IMR-90 (cell line): ENCODE measurements around the gene CRTC1. TPM values are rescaled to one million over a fixed set of nuclear protein-coding genes. Genes with fewer than 3 reads are reported as not detected.

ENCODE experiments used
- ATAC-seq: fragments of 200-7000 bp; cut with Tn5 transposase; 2 replicates; pipeline ENCODE4 v1.9.1; 2020; ENCODE audit warnings: low read depth, mild to moderate bottlenecking, moderate library complexity
- BruUV-seq: library from RNA; stranded (reverse); fragments of 400-500 nt; replicated peaks from 2 replicates; lab custom pipeline; 2021; lab: Mats Ljungman, UMichigan
- CTCF ChIA-PET: fragments of 300-600 bp; formaldehyde crosslinking; extraction: SDS; loops from one replicate; lab custom pipeline; 2021; ENCODE audit warnings: antibody characterized with exemption; lab: Yijun Ruan, JAX
- POLR2A ChIA-PET: fragments of 300-600 bp; sonication (Branson Sonifier 250); formaldehyde crosslinking; loops from one replicate; lab custom pipeline; 2022; ENCODE audit warnings: antibody characterized with exemption; ENCODE audit not compliant: unreplicated experiment; lab: Charles Lee
- DNase-seq: peaks from one replicate; pipeline ENCODE4 v3.0.0; 2013
- H2AFZ ChIP-seq: replicated peaks from 2 replicates; pipeline ENCODE3; 2013; ENCODE audit warnings: low read length, mild to moderate bottlenecking; ENCODE audit not compliant: poor library complexity
- H2AK5ac ChIP-seq: 2 replicates; pipeline ENCODE4 v1.6.1; 2013; ENCODE audit warnings: low read depth, low read length, inconsistent platforms
- H2AK9ac ChIP-seq: replicated peaks from 2 replicates; pipeline ENCODE3; 2013; ENCODE audit warnings: mild to moderate bottlenecking, low read depth, low read length, moderate library complexity; ENCODE audit not compliant: poor library complexity
- H2BK120ac ChIP-seq: 2 replicates; pipeline ENCODE4 v1.6.1; 2013; ENCODE audit warnings: low read depth, low read length, inconsistent platforms
- H2BK15ac ChIP-seq: 3 replicates; pipeline ENCODE4 v1.6.1; 2013; ENCODE audit warnings: low read depth, low read length, inconsistent platforms
- H2BK20ac ChIP-seq: 2 replicates; pipeline ENCODE4 v1.6.1; 2013; ENCODE audit warnings: low read depth, mild to moderate bottlenecking, inconsistent platforms, low read length, moderate library complexity
- H2BK5ac ChIP-seq: 2 replicates; pipeline ENCODE4 v1.6.1; 2013; ENCODE audit warnings: mild to moderate bottlenecking, low read depth, low read length, inconsistent platforms; ENCODE audit not compliant: poor library complexity, severe bottlenecking
- H3K14ac ChIP-seq: replicated peaks from 2 replicates; pipeline ENCODE4 v1.6.1; 2013; ENCODE audit warnings: low read depth, low read length, inconsistent platforms
- H3K18ac ChIP-seq: 2 replicates; pipeline ENCODE4 v1.6.1; 2013; ENCODE audit warnings: low read depth, low read length, control low read depth
- H3K23ac ChIP-seq: 2 replicates; pipeline ENCODE4 v1.6.1; 2013; ENCODE audit warnings: low read depth, low read length, inconsistent platforms
- H3K27ac ChIP-seq: 2 replicates; pipeline ENCODE4 v1.5.1; 2013; ENCODE audit warnings: mild to moderate bottlenecking, control low read depth, low read length; ENCODE audit not compliant: insufficient read depth
- H3K27me3 ChIP-seq: 2 replicates; pipeline ENCODE4 v1.6.1; 2013; ENCODE audit warnings: low read length; ENCODE audit not compliant: control insufficient read depth, insufficient read depth
- H3K36me3 ChIP-seq: 2 replicates; pipeline ENCODE4 v1.6.1; 2013; ENCODE audit warnings: low read length, mixed read lengths; ENCODE audit not compliant: control insufficient read depth, insufficient read depth
- H3K4ac ChIP-seq: 2 replicates; pipeline ENCODE4 v1.6.1; 2013; ENCODE audit warnings: low read depth, low read length, inconsistent platforms
- H3K4me1 ChIP-seq: 2 replicates; pipeline ENCODE4 v1.6.1; 2013; ENCODE audit warnings: low read length, mixed read lengths; ENCODE audit not compliant: control insufficient read depth, insufficient read depth
- H3K4me2 ChIP-seq: 2 replicates; pipeline ENCODE4 v1.6.1; 2013; ENCODE audit warnings: low read depth, mild to moderate bottlenecking, control low read depth, low read length, moderate library complexity
- H3K4me3 ChIP-seq: 2 replicates; pipeline ENCODE4 v1.5.1; 2013; ENCODE audit warnings: low read depth, mild to moderate bottlenecking, control low read depth, low read length, moderate library complexity; ENCODE audit not compliant: insufficient read depth
- H3K56ac ChIP-seq: 2 replicates; pipeline ENCODE4 v1.6.1; 2013; ENCODE audit warnings: low read length, inconsistent platforms; ENCODE audit not compliant: insufficient read depth; ENCODE audit errors: extremely low read depth
- H3K79me1 ChIP-seq, 2 experiments: 2 replicates each; pipeline ENCODE4 v1.6.1; 2013; ENCODE audit warnings: low read length in 2 of 2, inconsistent platforms in 1 of 2, low read depth in 1 of 2
- H3K9ac ChIP-seq: 2 replicates; pipeline ENCODE4 v1.6.1; 2013; ENCODE audit warnings: low read depth, low read length, control low read depth
- H3K9me1 ChIP-seq: 2 replicates; pipeline ENCODE4 v1.6.1; 2013; ENCODE audit warnings: low read length, inconsistent platforms; ENCODE audit not compliant: insufficient read depth
- H3K9me3 ChIP-seq: 2 replicates; pipeline ENCODE4 v1.6.1; 2013; ENCODE audit warnings: low read length; ENCODE audit not compliant: control insufficient read depth, insufficient read depth
- H4K20me1 ChIP-seq: 2 replicates; pipeline ENCODE4 v1.6.1; 2013; ENCODE audit warnings: low read length, inconsistent platforms; ENCODE audit not compliant: insufficient read depth
- H4K5ac ChIP-seq: 2 replicates; pipeline ENCODE4 v1.6.1; 2013; ENCODE audit warnings: mild to moderate bottlenecking, low read depth, low read length, control low read depth
- H4K8ac ChIP-seq, 2 experiments: 2 replicates each; pipeline ENCODE4 v1.6.1; 2013; ENCODE audit warnings: low read depth in 2 of 2, low read length in 2 of 2, control low read depth in 1 of 2, inconsistent platforms in 1 of 2
- H4K91ac ChIP-seq: 2 replicates; pipeline ENCODE4 v1.6.1; 2013; ENCODE audit warnings: low read depth, low read length, inconsistent platforms; ENCODE audit not compliant: insufficient read depth
- BHLHE40 ChIP-seq: fragments of 150-350 bp; IDR thresholded peaks from 2 replicates; pipeline ENCODE4 v1.6.1; 2016; ENCODE audit warnings: mild to moderate bottlenecking, low read depth, low read length
- CEBPB ChIP-seq: IDR thresholded peaks from 2 replicates; pipeline ENCODE4 v1.6.1; 2012; ENCODE audit warnings: low read depth, low read length, improper control_type of control experiment
- FOS ChIP-seq: fragments of 150-350 bp; IDR thresholded peaks from 2 replicates; pipeline ENCODE4 v1.6.1; 2016; ENCODE audit warnings: low read depth, low read length
- MXI1 ChIP-seq: IDR thresholded peaks from 2 replicates; pipeline ENCODE4 v1.6.1; 2012; ENCODE audit warnings: low read depth, mild to moderate bottlenecking, low read length, moderate library complexity, borderline replicate concordance
- WGBS, 2 experiments: methylation state at CpG; one replicate each; pipeline versions ENCODE4 v1.1.5 to v1.1.7; 2013; ENCODE audit warnings: missing lambda C conversion rate in 2 of 2; ENCODE audit not compliant: insufficient read length in 1 of 2; ENCODE audit errors: extremely low coverage in 2 of 2; 5-methylcytosine and 5-hydroxymethylcytosine counted together
- dilution Hi-C: fragments of 300-500 bp; cut with HindIII; formaldehyde crosslinking; loops from one replicate; pipeline ENCODE4 v1.14.3; 2018; ENCODE audit warnings: low sequenced_read_pairs; ENCODE audit not compliant: unreplicated experiment
- in situ Hi-C: fragments of 300-500 bp; cut with MboI; formaldehyde crosslinking; loops from 3 replicates; pipeline ENCODE4 v1.14.3; 2019; ENCODE audit warnings: low sequenced_read_pairs, inconsistent platforms, mixed read lengths
- intact Hi-C: fragments of 100-400 bp; cut with micrococcal nuclease; formaldehyde crosslinking; loops from 2 replicates; pipeline ENCODE4 v1.10.0; 2022
- polyA plus RNA-seq, 3 experiments: library from polyadenylated mRNA; depleted of rRNA; stranded (reverse); fragments of >200 nt; gene quantifications; 2 replicates each; pipeline ENCODE4 v1.2.3, GENCODE V29; 2012; ENCODE audit warnings: low replicate concordance in 1 of 3
- total RNA-seq: library from RNA; depleted of rRNA; stranded (reverse); fragments of >200 nt; gene quantifications from 2 replicates; pipeline ENCODE4 v1.2.3, GENCODE V29; 2012

Gene CRTC1
- total and polyA plus RNA-seq, 2 of the 4 experiments (the other 2 are of a cell fraction): 0.18 to 5.7 TPM

DNA sequence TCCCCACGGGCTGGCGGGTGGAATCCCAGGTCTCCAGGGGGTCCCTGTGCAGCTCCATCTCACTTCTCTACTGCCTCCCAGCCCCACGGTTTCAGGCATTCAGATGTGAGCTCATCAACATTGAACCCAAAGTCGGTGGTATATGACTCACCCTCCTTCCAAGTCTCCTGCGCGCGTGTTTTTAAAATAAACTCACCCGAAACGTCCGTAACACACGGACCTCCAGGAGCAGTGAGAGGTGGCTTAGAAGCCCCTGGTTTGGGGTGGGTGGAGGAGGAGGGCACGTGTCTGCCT is 14.0 kb upstream of the CRTC1 start:
- no peak overlapping the region; a peak in 1 of 4 replicates for H4K8ac ChIP-seq
- H3K18ac ChIP-seq: no peak overlapping the region
- dilution Hi-C loops (no loop called here), intact Hi-C loops (no loop called here), in situ Hi-C loops (no loop called here)
- peak overlapping the region; percentile 36; the same call in 1 of the 2 replicates for H3K4me2 ChIP-seq
- no peak overlapping the region for H2BK5ac ChIP-seq
- no peak overlapping the region for H3K14ac ChIP-seq
- H3K79me1 ChIP-seq: peaks cover 0 to 5% of the 10 kb centered on the region in 2 experiments; a peak in 2 of 4 replicates
- peaks cover 3% of the 10 kb centered on the region; the same call in 1 of the 2 replicates for H4K20me1 ChIP-seq
- H3K4me1 ChIP-seq: peaks cover 11% of the 10 kb centered on the region
- H3K23ac ChIP-seq: no peak overlapping the region
- ATAC-seq (peak; percentile 84), DNase-seq (peak; percentile 72)
- H3K56ac ChIP-seq: no peak overlapping the region
- peak overlapping the region; percentile 78 for H2AFZ ChIP-seq
- no peak overlapping the region for H3K9ac ChIP-seq
- H3K36me3 ChIP-seq: peaks cover 24% of the 10 kb centered on the region
- peak overlapping the region; percentile 24; the same call in 1 of the 2 replicates for H3K27ac ChIP-seq
- BruUV-seq: no TSS peak
- H3K4me3 ChIP-seq: no peak overlapping the region
- no peak overlapping the region for H2BK15ac ChIP-seq
- H2BK120ac ChIP-seq: peak overlapping the region; percentile 57; the same call in 1 of the 2 replicates
- H2AK5ac ChIP-seq: peak overlapping the region; percentile 33; the same call in 1 of the 2 replicates
- no peak overlapping the region for H4K91ac ChIP-seq
- no peaks in the 10 kb centered on the region for H3K9me3 ChIP-seq
- no peaks in the 10 kb centered on the region for H3K27me3 ChIP-seq
- H3K4ac ChIP-seq: peak overlapping the region; percentile 39; the same call in 1 of the 2 replicates
- POLR2A ChIA-PET: interaction anchor here (0.6 kb wide), 1 partner anchor 31 kb away, joined by 5 read pairs; no protein-coding TSS in a partner anchor
- H2AK9ac ChIP-seq: peak overlapping the region; percentile 78
- CTCF ChIA-PET: no interaction called here
- TF ChIP-seq FOS (peak; percentile 86), BHLHE40 (peak; percentile 84), MXI1 (peak; percentile 81), CEBPB (no peak)
- H4K5ac ChIP-seq: no peak overlapping the region
- 60% methylated on average over 3 of the region's 12 CpGs; no CpG with 5 or more reads in 1 of the 2 experiments for WGBS, 2 experiments
- no peaks in the 10 kb centered on the region for H3K9me1 ChIP-seq
- H2BK20ac ChIP-seq: peak overlapping the region; percentile 73; the same call in 1 of the 2 replicates
